Stimulated activated CD4-positive, alpha-beta T cell treated with anti-CD3 and anti-CD28 coated beads, Interleukin-12 subunit alpha, Interleukin-12 subunit beta, amount 100 ng/mL, for 24 hours (primary cell): Measurements from ENCODE around the gene TMEM132D.

Source experiments
- DNase-seq, 2 experiments: peaks; one replicate each; pipeline ENCODE4 v3.0.0-alpha.2; 2020; ENCODE audit warnings: low read depth in 2 of 2

TMEM132D gene

DNA sequence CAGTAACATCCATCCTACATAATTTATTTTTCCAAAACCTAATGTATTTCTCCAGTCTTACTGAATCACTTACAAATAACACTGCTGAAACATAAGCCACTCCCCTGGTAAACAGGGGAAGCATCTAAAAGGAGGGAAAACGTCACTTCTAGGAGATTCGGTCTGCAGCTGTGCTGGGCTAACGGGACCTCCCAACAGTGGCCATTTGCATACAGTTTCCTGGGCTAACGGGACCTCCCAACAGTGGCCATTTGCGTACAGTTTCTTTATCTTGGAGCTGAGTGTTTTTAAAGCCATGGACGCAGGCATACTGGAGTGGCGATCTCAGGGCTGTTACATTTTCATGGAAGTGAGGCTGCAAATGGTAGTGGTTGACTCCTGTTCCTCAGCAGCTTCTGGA, 242.9 kb downstream of the TMEM132D start:
- no peak for DNase-seq

DNA sequence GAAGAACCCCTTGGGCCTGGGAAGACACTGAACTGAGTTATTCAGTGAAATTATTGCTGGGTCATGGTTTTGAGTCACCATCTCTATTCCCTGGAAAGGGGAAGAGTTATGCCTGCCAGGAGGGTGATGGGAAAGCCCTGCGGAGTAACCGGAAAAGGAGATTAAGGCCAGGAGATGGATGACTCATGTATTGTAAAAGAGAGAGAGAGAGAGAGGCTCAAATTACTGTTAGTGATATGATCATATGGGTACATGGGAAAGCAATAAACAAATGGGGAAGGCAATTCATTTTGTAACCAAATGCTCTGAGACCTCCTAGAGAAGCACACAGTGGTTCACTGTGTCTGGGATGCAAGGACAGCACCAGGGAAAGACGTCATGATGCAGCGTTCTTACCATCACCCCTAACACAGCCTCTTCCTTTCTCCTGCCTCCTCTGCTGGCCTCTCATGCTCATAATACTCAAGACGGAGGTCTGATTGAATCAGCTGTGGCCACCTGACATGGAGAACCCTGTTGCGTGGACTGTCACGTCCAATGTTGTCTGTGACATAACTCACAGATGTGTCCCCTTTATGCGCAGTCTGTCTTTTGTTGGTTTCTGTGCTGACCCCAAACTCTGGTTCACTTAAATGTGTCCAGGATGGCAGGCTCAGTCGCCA, 243.7 kb downstream of the TMEM132D start:
- DNase-seq, result no peak

DNA sequence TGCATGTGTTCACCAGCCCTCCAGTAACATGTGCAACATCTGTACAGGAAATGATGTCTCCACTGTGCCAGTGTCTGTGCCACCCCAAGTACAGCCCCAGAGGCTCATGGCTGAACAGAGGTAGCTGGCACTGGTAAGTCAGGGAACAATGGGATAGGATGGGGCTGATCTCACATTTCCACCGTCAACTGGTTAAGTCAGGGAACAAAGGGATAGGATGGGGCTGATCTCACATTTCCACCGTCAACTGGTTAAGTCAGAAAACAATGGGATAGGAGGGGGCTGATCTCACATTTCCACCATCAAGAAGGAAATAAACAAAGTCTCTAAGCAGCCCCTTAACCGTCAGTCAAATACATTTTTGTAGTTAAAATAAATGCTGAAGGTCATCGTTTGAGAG, 246.6 kb downstream of the TMEM132D start:
- DNase-seq, result no peak

DNA sequence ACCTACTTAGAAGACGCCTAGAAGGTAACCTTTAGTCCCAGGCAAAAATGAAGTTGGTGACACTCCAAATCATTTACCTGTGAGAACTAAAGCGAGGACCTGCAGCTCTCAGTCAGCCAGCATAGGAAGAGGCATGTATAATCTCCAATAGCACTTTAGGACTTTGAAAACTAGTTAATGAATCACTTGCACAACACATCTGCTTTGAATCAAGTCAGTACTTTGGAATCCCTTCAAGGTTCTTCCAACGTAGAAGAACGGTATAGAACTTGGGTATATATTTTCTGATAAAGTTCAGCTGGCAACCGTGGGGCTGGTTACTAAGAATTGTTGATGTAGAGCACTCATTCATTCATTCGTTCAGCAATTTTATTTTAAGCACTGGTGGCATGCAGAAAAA, 251.9 kb downstream of the TMEM132D start:
- no peak for DNase-seq

DNA sequence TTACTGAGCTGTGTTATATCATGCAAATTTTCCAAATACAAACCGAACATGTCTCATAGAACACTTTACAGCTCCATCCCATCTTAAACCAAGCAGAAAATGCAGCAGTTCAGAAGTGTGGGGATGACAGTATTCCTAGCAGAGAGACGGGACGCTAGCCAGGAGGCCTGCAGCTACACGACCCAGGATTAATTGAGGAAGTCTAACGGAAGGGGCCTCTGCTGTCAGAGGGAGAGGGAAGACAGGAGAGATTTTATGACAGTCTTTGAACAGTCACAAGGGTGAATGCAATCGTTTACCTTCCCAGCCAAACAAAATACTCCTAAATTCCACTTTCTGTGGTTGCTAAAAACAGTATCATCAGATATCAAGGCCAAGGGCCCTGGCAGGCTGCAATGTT, 261.9 kb downstream of the TMEM132D start:
- DNase-seq, result no peak

DNA sequence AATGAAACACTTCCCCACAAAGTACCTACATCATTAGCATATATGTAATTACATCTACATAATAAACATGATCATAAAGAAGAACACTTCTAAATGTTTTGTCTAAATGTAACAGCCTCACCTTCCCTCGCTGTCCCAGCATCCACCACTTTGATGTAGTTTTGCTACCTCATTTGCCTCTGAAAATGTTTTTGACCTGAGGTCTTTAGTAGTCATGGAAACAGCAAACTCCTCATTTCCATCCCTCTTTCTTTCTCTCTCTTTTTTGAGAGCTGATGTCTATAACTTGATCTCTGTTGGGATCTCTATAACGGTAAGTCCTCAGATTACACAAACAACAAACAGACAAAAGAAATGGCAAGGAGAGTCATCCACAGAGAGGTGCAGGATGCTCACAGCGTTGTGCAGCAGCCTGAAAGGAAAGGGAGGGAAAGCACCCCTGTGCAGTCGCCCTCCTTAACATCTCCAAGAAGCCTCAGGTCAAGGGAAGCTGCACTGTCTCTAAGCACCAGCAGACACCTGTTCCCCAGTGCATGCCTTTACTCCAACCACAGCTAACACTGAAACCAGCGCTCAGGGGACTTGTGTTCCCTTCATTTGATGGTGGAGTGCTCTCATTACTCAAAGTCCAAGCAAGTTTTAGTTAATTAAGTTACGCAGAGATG, 268.7 kb downstream of the TMEM132D start:
- no peak for DNase-seq

DNA sequence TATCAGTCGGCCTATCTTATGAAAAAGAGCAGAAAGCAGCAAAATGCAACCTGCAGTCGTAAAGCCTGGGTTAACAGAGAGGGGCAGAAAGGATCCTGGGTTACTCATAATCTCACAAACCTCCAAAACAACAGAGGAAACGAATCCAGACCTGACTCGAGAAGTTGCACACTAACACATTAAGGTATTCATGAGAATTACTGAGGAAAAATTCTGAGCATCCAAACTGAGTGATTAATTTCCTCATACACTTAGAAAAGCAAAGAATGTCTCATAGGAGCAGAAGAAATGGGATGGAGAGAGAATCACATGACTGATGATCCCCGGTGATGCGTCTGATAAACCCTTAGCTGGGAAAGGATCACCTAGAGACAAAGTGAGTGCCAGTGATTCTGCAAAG, 272.5 kb downstream of the TMEM132D start:
- no peak for DNase-seq

DNA sequence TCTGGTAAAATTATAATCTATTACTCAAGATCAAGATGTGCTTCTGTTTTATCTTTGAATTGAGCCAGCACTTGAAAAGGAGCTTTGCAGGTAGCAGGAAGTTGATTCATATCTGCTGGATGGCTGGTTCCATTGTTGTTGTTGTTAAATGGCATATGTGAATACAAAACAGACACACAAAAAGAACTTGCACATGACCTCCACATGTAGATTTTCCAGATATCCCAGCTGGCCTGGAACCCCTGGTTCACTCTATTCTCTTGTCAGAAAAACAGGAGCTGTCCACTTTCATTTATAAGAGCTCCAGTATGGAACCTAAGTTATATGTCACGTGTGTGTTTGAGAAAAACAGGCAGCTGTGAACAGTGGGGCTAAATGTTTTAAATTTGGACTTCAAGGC, 273.9 kb downstream of the TMEM132D start:
- DNase-seq, result no peak

DNA sequence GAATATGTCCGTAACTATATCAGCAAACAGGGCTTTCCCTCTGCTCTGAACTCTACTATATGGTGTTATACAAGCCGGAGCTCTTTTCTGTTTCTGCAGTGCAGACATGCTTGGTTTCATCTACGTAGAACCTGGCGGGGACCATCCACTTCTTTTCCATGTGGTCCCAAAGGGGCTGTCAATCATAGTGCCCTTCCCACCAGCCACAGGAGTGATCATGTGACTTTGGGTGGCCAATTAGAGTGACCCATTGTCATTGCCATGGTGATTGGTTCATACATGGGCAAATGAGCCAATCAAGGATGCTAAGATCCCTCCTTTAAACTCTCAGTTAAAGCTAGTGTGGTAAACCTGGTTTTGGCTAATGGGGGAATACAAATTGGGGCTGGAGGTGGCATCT, 281.3 kb downstream of the TMEM132D start:
- no peak for DNase-seq

DNA sequence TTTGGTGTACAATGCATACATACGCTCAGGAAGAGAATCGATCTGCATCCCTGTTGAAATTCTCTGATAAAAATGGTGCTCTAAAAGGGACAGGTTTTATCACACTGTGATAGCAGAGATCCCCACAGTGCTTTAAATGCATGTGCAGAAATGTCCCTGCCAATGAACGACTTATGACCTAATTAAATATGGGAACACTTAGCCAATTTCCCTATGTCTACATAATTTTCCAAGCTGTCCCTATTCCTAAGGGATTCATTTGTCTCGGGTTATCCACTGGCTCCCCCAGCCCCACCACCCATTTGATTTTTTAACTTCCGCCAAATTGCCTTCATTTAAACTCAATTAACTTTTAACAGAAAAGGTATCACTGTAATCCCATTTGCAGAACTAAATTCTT, 284.6 kb downstream of the TMEM132D start:
- no peak for DNase-seq

DNA sequence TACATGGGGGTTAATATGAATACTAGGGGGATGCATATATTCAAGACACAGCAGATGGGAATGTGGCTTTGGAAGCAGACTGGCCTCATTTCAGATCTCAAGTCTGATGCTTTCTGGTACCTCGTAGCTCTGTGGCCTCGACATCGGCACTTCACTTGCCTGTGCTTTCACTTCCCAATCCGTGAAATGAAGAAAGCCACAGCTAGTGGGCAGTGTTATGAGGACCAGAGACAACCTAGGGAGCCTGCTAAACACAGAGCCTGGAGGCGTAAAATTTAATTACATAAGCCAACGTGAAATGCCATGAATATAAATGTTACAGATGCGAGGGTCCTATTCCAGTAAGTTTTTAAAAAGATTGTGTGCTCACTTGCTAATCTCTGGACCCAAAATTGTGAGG, 286.0 kb downstream of the TMEM132D start:
- no peak for DNase-seq

DNA sequence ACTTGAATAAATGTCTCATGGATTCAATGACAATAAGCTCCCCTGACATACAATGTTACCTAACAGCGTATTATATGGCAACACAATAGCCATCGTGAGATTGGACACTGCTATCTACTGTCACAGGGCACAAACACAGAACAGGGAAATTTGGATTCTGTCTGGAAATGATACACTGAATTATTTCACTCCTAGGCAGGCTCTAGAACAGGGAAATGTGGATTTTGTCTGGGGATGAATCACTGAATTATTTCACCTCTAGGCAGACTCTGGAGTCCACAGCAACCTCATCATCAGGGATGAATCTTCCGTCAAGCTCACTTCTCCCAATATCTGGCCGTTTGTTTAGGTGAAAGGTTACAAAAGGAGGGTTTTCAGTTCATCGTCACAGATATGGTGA, 288.8 kb downstream of the TMEM132D start:
- no peak for DNase-seq

DNA sequence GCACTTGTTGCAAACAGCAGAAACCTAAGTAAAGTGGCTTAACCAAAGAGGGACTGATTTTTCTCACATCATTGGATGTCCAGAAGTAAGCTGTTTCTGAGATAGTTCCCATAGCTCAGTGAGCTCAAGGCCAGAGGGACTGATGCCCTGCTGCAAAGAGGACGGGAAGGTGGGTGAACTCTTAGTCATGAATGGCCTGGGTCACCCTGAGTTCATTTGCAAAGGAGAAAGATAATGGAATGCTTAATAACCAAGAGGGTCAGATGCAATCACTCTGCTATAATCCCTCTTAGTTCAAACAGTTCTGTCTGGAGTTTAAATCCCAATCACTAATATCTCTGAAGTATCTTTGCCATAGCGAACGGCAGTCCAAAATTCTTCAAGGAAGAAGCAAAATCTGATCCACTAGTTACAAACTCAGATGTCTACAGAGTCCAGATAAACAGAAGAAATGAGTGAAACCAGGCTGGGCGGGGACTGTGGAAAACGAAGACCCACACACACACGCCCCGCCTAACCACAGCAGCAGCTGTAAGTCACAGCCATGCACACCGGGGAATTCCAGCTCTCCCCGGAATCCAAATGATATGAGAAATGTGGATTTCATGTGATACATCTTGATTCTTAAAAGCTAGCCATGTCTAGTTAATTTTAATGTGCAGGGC, 289.5 kb downstream of the TMEM132D start:
- DNase-seq, result no peak

DNA sequence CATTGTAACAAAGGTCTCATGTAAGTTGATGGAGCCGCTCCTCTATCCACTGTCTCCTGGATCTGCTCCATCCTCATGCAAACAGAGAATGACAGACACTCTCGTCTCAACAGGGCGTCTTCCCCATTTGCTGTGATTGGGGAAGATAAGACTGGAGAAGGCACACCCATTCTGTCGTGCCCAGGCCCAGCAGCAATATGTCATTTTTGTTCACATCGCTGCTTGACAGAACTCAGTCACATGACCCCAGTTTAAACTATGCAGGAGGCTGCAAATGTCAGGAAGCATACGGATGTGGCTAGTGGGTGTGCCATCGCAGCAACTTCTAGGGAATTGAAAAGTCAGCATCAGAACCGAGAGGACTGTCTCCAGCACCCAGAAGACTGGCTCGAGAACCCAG, 290.5 kb downstream of the TMEM132D start:
- DNase-seq, result no peak

DNA sequence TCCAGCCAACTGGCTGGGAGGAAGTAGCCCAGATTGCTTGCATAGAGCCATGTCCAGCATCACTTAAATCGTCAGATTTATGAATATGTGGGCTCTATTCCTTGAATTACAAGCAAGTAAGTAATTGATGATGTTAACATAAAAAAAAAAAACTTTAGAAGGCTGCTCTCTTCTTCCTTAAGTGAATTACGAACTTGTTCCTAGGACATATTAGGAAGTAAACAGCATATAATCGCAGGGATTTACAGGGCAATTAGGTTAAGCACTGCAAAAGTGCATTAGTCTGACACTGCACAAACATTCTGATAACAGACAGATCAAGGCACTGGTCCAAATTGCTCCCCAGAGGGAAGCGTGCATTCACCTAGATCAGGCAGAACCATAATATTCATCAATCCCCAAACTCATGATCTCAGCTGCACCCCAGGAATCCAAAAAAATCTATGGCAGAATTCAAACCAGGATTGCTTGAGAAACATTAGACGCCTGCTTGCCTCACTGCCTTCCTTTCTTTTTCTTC, 293.2 kb downstream of the TMEM132D start:
- no peak for DNase-seq

DNA sequence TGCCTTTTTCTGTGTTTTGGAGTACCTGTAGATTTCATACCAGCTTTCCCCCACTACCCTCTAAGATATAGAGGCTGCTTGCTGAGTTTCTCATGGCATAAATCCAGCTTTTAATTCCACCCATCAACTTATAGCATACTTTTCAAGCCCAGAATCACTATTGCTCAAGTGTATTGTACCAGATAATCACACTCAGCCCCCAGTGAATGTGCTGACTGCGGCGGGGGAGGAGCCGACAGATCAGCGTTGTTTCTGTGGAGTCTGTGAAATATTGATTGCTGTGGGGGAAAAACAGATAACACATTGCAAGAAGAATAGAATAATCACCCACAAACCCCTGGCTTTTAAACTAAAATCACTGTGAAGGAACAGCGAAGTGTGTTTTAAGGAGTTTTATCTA, 296.1 kb downstream of the TMEM132D start:
- no peak for DNase-seq

DNA sequence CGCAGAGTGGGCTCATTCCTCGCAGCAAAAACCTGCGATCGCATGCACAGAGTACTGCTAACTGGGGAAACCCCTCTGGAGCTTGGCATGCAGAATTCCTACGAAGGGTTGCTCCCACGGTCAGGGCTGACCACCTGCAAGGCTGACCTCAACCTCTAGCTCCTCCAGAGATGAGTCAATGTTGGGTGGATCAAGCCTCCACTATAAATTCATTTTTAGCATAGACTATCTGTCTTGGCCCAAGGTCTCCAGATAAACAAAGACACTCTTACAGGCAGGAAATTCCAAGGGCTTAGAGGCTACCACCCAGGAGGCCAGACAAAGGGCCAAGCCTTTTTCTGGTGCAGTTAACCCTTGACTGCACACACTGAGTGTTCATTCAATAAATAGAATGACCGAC, 296.5 kb downstream of the TMEM132D start:
- no peak for DNase-seq

DNA sequence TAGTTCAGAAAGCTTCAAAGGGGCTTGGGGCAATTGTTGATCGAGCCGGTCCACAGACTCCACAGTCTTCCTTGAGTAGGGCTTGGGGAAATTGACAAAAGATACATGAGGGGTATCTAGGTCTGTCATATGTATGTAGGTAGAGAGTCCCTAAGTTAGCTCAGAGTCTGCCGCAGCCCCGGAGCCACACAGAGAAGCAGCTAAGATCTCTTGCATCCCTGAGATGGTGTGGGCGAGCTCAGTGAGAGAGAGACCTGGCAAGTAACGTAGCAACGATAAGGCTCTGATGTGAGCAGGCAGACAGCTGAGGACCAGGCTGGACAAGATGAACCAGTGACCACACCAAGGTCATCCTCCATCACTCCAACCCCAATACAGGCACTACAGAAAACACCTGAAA, 297.6 kb downstream of the TMEM132D start:
- no peak for DNase-seq

DNA sequence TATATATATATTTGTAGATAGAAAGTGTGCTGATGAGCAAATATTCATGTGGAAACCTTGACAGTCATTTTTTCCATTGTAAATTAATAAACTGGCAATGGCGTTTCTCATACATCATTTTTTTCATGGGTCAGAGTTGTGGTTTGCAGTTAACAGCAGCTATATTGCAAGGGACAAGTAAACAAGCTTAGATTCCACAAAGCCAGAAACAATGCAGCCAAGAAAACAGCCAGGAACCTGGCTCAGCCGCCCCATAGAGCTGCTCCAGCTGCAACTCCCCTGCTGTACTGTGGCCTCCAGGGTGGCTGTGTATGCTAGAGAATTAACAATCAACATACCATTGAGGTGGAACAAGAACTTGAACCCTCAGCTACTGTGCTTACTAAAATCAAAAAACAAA, 298.2 kb downstream of the TMEM132D start:
- no peak for DNase-seq

DNA sequence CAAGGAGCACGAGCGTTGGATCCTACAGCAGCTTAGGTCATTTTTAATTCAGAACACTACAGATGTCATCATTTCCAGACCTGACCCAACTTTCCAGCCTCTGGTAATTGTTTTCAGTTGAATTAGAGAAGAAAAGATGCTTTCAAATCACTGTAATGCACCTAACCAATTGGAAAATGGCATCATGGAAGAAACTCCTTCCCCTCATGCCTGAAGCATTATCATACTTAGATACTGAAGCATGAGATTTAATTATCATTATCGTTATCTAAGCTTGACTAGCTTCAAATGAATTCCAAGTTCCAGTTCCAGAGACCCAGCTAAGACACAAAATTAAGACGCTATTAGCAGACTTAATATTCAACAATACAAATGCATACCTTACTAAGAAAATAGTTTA, 299.3 kb downstream of the TMEM132D start:
- no peak for DNase-seq

DNA sequence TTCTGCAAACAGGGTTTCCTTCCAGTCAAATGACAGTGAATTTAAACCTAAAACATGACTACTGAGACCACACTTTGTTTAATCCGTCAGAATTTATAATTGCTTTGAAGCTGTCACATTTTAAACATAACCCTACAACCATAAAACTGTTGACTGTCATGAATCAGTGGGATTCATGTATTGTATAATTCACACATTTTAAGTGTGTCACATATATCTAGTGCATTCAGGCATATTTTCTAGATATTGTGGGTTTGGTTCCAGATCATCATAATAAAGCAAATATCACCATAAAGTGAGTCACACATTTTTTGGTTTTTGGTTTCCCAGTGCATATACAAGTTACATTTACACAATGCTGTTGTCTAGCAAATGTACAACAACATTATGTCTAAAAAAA, 304.4 kb downstream of the TMEM132D start:
- DNase-seq, result no peak

DNA sequence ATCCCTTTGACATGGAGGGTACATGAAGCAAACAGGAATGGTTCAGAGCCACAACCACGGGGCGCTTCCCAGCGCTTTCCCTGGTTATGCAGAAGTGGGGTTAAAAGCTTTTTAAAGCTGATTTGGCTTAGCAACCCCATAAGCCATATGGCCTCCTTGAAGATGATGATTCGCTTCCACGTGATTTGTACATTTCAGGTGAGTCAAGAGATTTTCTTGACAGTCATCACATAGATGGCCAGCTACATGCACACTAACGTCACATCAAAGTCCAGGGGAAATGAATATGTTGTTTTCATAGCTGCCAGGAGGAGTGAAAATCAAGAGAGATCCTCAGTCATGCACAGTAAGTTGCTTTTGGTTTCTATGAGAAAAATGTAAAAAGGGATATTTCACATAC, 309.7 kb downstream of the TMEM132D start:
- no peak for DNase-seq

DNA sequence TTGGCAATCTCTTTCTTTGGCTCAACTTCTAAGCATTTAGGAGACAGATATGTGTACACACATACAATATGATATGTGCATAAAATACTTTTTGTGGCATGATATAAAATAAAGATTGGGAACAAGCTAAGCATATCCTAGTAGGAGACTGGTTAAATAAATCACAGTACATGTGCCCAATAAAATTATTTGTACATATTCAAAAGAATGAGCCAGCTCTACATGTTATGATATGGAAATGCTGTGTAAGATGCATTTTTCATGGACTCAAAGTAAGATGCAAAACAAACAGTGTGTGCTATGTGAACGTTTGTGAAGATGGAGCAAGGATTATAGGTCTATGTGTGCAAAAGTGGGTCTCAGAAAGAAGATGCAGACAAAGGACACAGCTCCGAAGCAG, 311.4 kb downstream of the TMEM132D start:
- no peak for DNase-seq
